GM12878 (cell line): ENCODE measurements around the gene ANP32B. TPM values are rescaled to one million over a fixed set of nuclear protein-coding genes. Genes with fewer than 3 reads are reported as not detected.

ENCODE experiments used
- ASH2L ChIP-seq: fragments of 300-600, 200-600 bp; sonication (generic); IDR thresholded peaks from 2 replicates; pipeline ENCODE4 v1.6.1; 2017; ENCODE audit warnings: low read depth, mild to moderate bottlenecking, borderline replicate concordance
- BMI1 ChIP-seq: fragments of 450-650 bp; IDR thresholded peaks from 2 replicates; pipeline ENCODE4 v1.6.1; 2016; ENCODE audit warnings: mild to moderate bottlenecking, moderate library complexity, borderline replicate concordance
- CBFB ChIP-seq: IDR thresholded peaks from 2 replicates; pipeline ENCODE4 v1.6.1; 2016; ENCODE audit warnings: antibody characterized with exemption, low read depth
- E4F1 ChIP-seq: fragments of 450-650 bp; IDR thresholded peaks from 2 replicates; pipeline ENCODE4 v1.6.1; 2018; ENCODE audit warnings: borderline replicate concordance, mild to moderate bottlenecking; ENCODE audit not compliant: partially characterized antibody
- ELK1 ChIP-seq: IDR thresholded peaks from 2 replicates; pipeline ENCODE4 v1.6.1; 2012; ENCODE audit warnings: low read depth, low read length, improper control_type of control experiment
- HDAC6 ChIP-seq: fragments of 200-600 bp; sonication (generic); IDR thresholded peaks from one replicate; pipeline ENCODE4 v1.8.0; 2017; ENCODE audit warnings: antibody characterized with exemption; ENCODE audit not compliant: unreplicated experiment
- JUNB ChIP-seq: IDR thresholded peaks from 2 replicates; pipeline ENCODE4 v1.6.1; 2016; ENCODE audit warnings: antibody characterized with exemption, mild to moderate bottlenecking
- KAT2A ChIP-seq: conservative IDR thresholded peaks from 2 replicates; pipeline ENCODE4 v1.6.1; 2011; ENCODE audit warnings: low read depth, low read length; ENCODE audit not compliant: control insufficient read depth
- LARP7 ChIP-seq: fragments of 450-650 bp; IDR thresholded peaks from 2 replicates; pipeline ENCODE4 v1.6.1; 2017; ENCODE audit warnings: mild to moderate bottlenecking
- MEF2B ChIP-seq: fragments of 450-650 bp; IDR thresholded peaks from 2 replicates; pipeline ENCODE4 v1.6.1; 2018; ENCODE audit warnings: mild to moderate bottlenecking, moderate library complexity; ENCODE audit not compliant: partially characterized antibody, poor library complexity, severe bottlenecking
- PRDM15 ChIP-seq: fragments of 450-650 bp; formaldehyde crosslinking; IDR thresholded peaks from 2 replicates; pipeline ENCODE4 v1.4.0; 2020; ENCODE audit warnings: mild to moderate bottlenecking, moderate library complexity
- RAD51 ChIP-seq: fragments of 450-650 bp; IDR thresholded peaks from 2 replicates; pipeline ENCODE4 v1.6.1; 2016; ENCODE audit warnings: moderate library complexity, mild to moderate bottlenecking, inconsistent platforms
- RB1 ChIP-seq: fragments of 450-650 bp; formaldehyde crosslinking; IDR thresholded peaks from 2 replicates; pipeline ENCODE4 v1.6.1; 2017; ENCODE audit warnings: mild to moderate bottlenecking, borderline replicate concordance
- SIN3A ChIP-seq: IDR thresholded peaks from 2 replicates; pipeline ENCODE4 v1.6.1; 2012; ENCODE audit warnings: low read depth, low read length, improper control_type of control experiment
- SMC3 ChIP-seq: IDR thresholded peaks from 2 replicates; pipeline ENCODE4 v1.6.1; 2011; ENCODE audit warnings: low read length, improper control_type of control experiment, borderline replicate concordance
- YY1 ChIP-seq: IDR thresholded peaks from 2 replicates; pipeline ENCODE4 v1.6.1; 2011; ENCODE audit warnings: low read depth, mild to moderate bottlenecking, low read length
- ZBTB4 ChIP-seq: fragments of 450-650 bp; formaldehyde crosslinking; IDR thresholded peaks from 2 replicates; pipeline ENCODE4 v1.4.0; 2022; ENCODE audit warnings: mild to moderate bottlenecking, moderate library complexity
- ZNF622 ChIP-seq: fragments of 450-650 bp; IDR thresholded peaks from 2 replicates; pipeline ENCODE4 v1.6.1; 2017; ENCODE audit warnings: mild to moderate bottlenecking, inconsistent platforms
- polyA plus RNA-seq, 11 experiments: library from polyadenylated mRNA; depleted of rRNA in 4 of 11; unstranded in 6 of 11; stranded (reverse) in 5 of 11; fragments of >200 nt; fragmentation: Nextera tagmentation in 4 of 11; fragmentation: Illumina TruSeq in 1 of 11; extraction: Ambion mirVana in 4 of 11; extraction: Trizol in 1 of 11; gene quantifications; 1 replicate in 1 of 11; 2 replicates in 10 of 11; pipeline versions ENCODE4 v1.2.1 to v1.2.3, GENCODE V29; 2011 to 2016; ENCODE audit warnings: inconsistent platforms in 2 of 11, missing spikeins in 2 of 11, low read depth in 1 of 11
- total RNA-seq, 4 experiments: library from RNA; depleted of rRNA in 3 of 4; stranded (reverse); fragments of >200 nt in 3 of 4; fragmentation: Illumina TruSeq in 1 of 4; extraction: Trizol in 1 of 4; gene quantifications; 2 replicates each; pipeline versions ENCODE4 v1.2.1 to v1.2.3, GENCODE V29; 2013 to 2021

The ANP32B gene
- total and polyA plus RNA-seq, 10 of the 15 experiments (the other 5 are each of a cell fraction or from before 2014, with no cell fraction given): 24.5 to 419 (median 171) TPM

GRCh38 chr9:98034593-98035546 lies 51.7 kb downstream of the ANP32B start (continued):
- TF ChIP-seq E4F1: no peak
- TF ChIP-seq YY1: peak; percentile 63; the same call in 1 of the 2 replicates
- TF ChIP-seq KAT2A: no peak
- no peak for TF ChIP-seq PRDM15
- TF ChIP-seq ASH2L: no peak
- TF ChIP-seq JUNB: no peak
- TF ChIP-seq RB1: no peak; the same call in 1 of the 2 replicates
- peak; percentile 71; the same call in 1 of the 2 replicates for TF ChIP-seq SMC3
- TF ChIP-seq ELK1: no peak
- TF ChIP-seq RAD51: no peak
- no peak for TF ChIP-seq HDAC6
- TF ChIP-seq MEF2B: no peak
- no peak for TF ChIP-seq BMI1
- 0 out of 2 replicates have a peak, but pooled peaks have one; percentile 26 for TF ChIP-seq LARP7
- TF ChIP-seq CBFB: no peak
- TF ChIP-seq ZBTB4 (CRISPR knock-in tag): no peak
- no peak for TF ChIP-seq ZNF622
- TF ChIP-seq SIN3A: no peak
